ENCODE measurements around the gene HRH1. TPM values are rescaled to one million over a fixed set of nuclear protein-coding genes. Genes with fewer than 3 reads are reported as not detected.
A peak's percentile ranks its signal among the peaks of the same experiment; 100 is the strongest.

HRH1 gene
- total and polyA plus RNA-seq, 4 donors = 2.3 to 8.3 (median 4.6) TPM

GRCh38 chr3:11152301-11152700 lies 2.0 kb upstream of the HRH1 start:
- Histone ChIP-seq H3K4me1 (ENCODE audit: control insufficient read depth in 5 of 5, insufficient read depth in 5 of 5, low read length in 5 of 5) (peaks cover 0 to 12% (median 0%) of the 10 kb centered on the region in 5 donors), H3K9ac (ENCODE audit: insufficient read depth in 1 of 2, low read length in 2 of 2) (no peak overlapping the region), H3K4me3 (no peak overlapping the region), H3K36me3 (ENCODE audit: control insufficient read depth in 4 of 4, insufficient read depth in 4 of 4, low read length in 4 of 4) (no peaks in the 10 kb centered on the region), H3K27ac (ENCODE audit: low read depth in 1 of 2, low read length in 1 of 2) (no peak overlapping the region), H3K27me3 (ENCODE audit: control insufficient read depth in 3 of 3, insufficient read depth in 3 of 3, low read length in 2 of 3) (peaks cover 0 to 57% (median 16%) of the 10 kb centered on the region in 3 donors), H3K9me3 (ENCODE audit: control insufficient read depth in 4 of 4, insufficient read depth in 3 of 4, low read length in 3 of 4) (no peaks in the 10 kb centered on the region)
- no peak for DNase-seq
- no peak for ATAC-seq (ENCODE audit: insufficient read depth, low FRiP score)
- WGBS, 2 donors = 62 to 63% methylated on average over 2 of the region's 2 CpGs
- TF ChIP-seq CTCF (IDR thresholded peaks at IDR 0.05; ENCODE audit: control extremely low read depth, extremely low read depth) = no peak

- peaks cover 0 to 65% (median 16%) of the 10 kb centered on the region in 3 donors for H3K27me3 ChIP-seq (ENCODE audit: control insufficient read depth in 3 of 3, insufficient read depth in 3 of 3, low read length in 2 of 3)
- H3K9me3 ChIP-seq (ENCODE audit: control insufficient read depth in 4 of 4, insufficient read depth in 3 of 4, low read length in 3 of 4) = no peaks in the 10 kb centered on the region
- H3K36me3 ChIP-seq (ENCODE audit: control insufficient read depth in 4 of 4, insufficient read depth in 4 of 4, low read length in 4 of 4) = no peaks in the 10 kb centered on the region
- H3K9ac ChIP-seq (ENCODE audit: insufficient read depth in 1 of 2, low read length in 2 of 2) = no peak overlapping the region
- no peak for TF ChIP-seq CTCF (IDR thresholded peaks at IDR 0.05; ENCODE audit: control extremely low read depth, extremely low read depth)
- peak overlapping the region in 1 of 2 donors; percentile 32 for H3K27ac ChIP-seq (ENCODE audit: low read depth in 1 of 2, low read length in 1 of 2)
- H3K4me1 ChIP-seq (ENCODE audit: control insufficient read depth in 5 of 5, insufficient read depth in 5 of 5, low read length in 5 of 5) = peaks cover 0 to 16% (median 0%) of the 10 kb centered on the region in 5 donors
- DNase-seq (peak in 1 of 3 donors; percentile 4), ATAC-seq (ENCODE audit: insufficient read depth, low FRiP score) (no peak)
- peak overlapping the region; percentile 50 for H3K4me3 ChIP-seq
- WGBS, 2 donors = 2 to 7% methylated on average over 10 of the region's 10 CpGs
These were observed 646 bp downstream of the HRH1 start for GRCh38 chr3:11154953-11155325.

- no peaks in the 10 kb centered on the region for H3K36me3 ChIP-seq (ENCODE audit: control insufficient read depth in 4 of 4, insufficient read depth in 4 of 4, low read length in 4 of 4)
- H3K4me3 ChIP-seq = no peak overlapping the region
- peaks cover 0 to 16% (median 0%) of the 10 kb centered on the region in 5 donors for H3K4me1 ChIP-seq (ENCODE audit: control insufficient read depth in 5 of 5, insufficient read depth in 5 of 5, low read length in 5 of 5)
- H3K27me3 ChIP-seq (ENCODE audit: control insufficient read depth in 3 of 3, insufficient read depth in 3 of 3, low read length in 2 of 3) = peaks cover 0 to 64% (median 16%) of the 10 kb centered on the region in 3 donors
- 12 to 16% methylated on average over 8 of the region's 8 CpGs for WGBS, 2 donors
- no peak overlapping the region for H3K9ac ChIP-seq (ENCODE audit: insufficient read depth in 1 of 2, low read length in 2 of 2)
- TF ChIP-seq CTCF (IDR thresholded peaks at IDR 0.05; ENCODE audit: control extremely low read depth, extremely low read depth) = peak; percentile 43
- peak; percentile 58 for ATAC-seq (ENCODE audit: insufficient read depth, low FRiP score)
- H3K27ac ChIP-seq (ENCODE audit: low read depth in 1 of 2, low read length in 1 of 2) = no peak overlapping the region
- DNase-seq = peak; percentile 68 to 77 (median 72)
- no peaks in the 10 kb centered on the region for H3K9me3 ChIP-seq (ENCODE audit: control insufficient read depth in 4 of 4, insufficient read depth in 3 of 4, low read length in 3 of 4)
These were observed 1.2 kb downstream of the HRH1 start for GRCh38 chr3:11155341-11156025.
